Osteoblast (primary cell): ENCODE results near the gene TMC4. TPM values are rescaled to one million over a fixed set of nuclear protein-coding genes. Genes with fewer than 3 reads are reported as not detected.

Experiments
- DNase-seq: peaks from one replicate; pipeline ENCODE4 v3.0.0; 2011; ENCODE audit warnings: low spot score, mixed read lengths; ENCODE audit not compliant: insufficient read length; ENCODE audit errors: missing footprints
- H2AFZ ChIP-seq: 2 replicates; pipeline ENCODE4 v1.6.0; 2011; ENCODE audit warnings: mild to moderate bottlenecking, low read length
- H3K27ac ChIP-seq: 2 replicates; pipeline ENCODE4 v1.5.1; 2011; ENCODE audit warnings: mild to moderate bottlenecking, low read depth, low read length, moderate library complexity
- H3K27me3 ChIP-seq: 2 replicates; pipeline ENCODE4 v1.6.0; 2012; ENCODE audit warnings: mild to moderate bottlenecking, control low read depth, inconsistent platforms, low read length, moderate library complexity; ENCODE audit not compliant: insufficient read depth
- H3K36me3 ChIP-seq: 2 replicates; pipeline ENCODE4 v1.5.1; 2011; ENCODE audit warnings: mild to moderate bottlenecking, low read length, control low read depth, moderate library complexity; ENCODE audit not compliant: insufficient read depth
- H3K4me1 ChIP-seq: 2 replicates; pipeline ENCODE4 v1.5.1; 2011; ENCODE audit warnings: mild to moderate bottlenecking, low read length, control low read depth, moderate library complexity; ENCODE audit not compliant: insufficient read depth
- H3K4me2 ChIP-seq: 2 replicates; pipeline ENCODE4 v1.6.0; 2011; ENCODE audit warnings: mild to moderate bottlenecking, low read length; ENCODE audit not compliant: insufficient read depth
- H3K4me3 ChIP-seq: fragments of 200-600 bp; sonication (generic); 3 replicates; pipeline ENCODE4 v1.5.1; 2012; ENCODE audit warnings: mild to moderate bottlenecking, low read length, inconsistent platforms; ENCODE audit not compliant: insufficient read depth
- H3K79me2 ChIP-seq: 2 replicates; pipeline ENCODE4 v1.6.0; 2012; ENCODE audit warnings: mild to moderate bottlenecking, low read length, control low read depth, inconsistent platforms; ENCODE audit not compliant: insufficient read depth
- H3K9me3 ChIP-seq: 2 replicates; pipeline ENCODE4 v1.5.1; 2011; ENCODE audit warnings: low read depth, low read length, control low read depth
- H4K20me1 ChIP-seq: 2 replicates; pipeline ENCODE4 v1.6.0; 2012; ENCODE audit warnings: mild to moderate bottlenecking, low read length, control low read depth; ENCODE audit not compliant: insufficient read depth
- total RNA-seq: library from RNA; depleted of rRNA; stranded (reverse); fragments of >200 nt; gene quantifications from 2 replicates; pipeline ENCODE4 v1.2.3, GENCODE V29; 2012
- TF ChIP-seq, protein P1 (sequence below): IDR thresholded peaks from 2 replicates; pipeline ENCODE4 v1.5.1; 2011; ENCODE audit warnings: mild to moderate bottlenecking, low read depth, low read length, moderate library complexity; ENCODE audit errors: extremely low read depth

TMC4 gene
- total RNA-seq, 1 donor = 0.72 TPM

- H3K9me3 ChIP-seq = no peaks in the 10 kb centered on the region
- no peaks in the 10 kb centered on the region for H4K20me1 ChIP-seq
- H3K27me3 ChIP-seq = peaks cover 6% of the 10 kb centered on the region
- no peak overlapping the region for H3K4me3 ChIP-seq
- H3K79me2 ChIP-seq = no peaks in the 10 kb centered on the region
- TF ChIP-seq, protein P1, sequence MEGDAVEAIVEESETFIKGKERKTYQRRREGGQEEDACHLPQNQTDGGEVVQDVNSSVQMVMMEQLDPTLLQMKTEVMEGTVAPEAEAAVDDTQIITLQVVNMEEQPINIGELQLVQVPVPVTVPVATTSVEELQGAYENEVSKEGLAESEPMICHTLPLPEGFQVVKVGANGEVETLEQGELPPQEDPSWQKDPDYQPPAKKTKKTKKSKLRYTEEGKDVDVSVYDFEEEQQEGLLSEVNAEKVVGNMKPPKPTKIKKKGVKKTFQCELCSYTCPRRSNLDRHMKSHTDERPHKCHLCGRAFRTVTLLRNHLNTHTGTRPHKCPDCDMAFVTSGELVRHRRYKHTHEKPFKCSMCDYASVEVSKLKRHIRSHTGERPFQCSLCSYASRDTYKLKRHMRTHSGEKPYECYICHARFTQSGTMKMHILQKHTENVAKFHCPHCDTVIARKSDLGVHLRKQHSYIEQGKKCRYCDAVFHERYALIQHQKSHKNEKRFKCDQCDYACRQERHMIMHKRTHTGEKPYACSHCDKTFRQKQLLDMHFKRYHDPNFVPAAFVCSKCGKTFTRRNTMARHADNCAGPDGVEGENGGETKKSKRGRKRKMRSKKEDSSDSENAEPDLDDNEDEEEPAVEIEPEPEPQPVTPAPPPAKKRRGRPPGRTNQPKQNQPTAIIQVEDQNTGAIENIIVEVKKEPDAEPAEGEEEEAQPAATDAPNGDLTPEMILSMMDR = peak; percentile 80
- H3K36me3 ChIP-seq = no peaks in the 10 kb centered on the region
- no peak overlapping the region for H3K27ac ChIP-seq
- no peak overlapping the region for H2AFZ ChIP-seq
- H3K4me2 ChIP-seq = no peak overlapping the region
- DNase-seq = peak; percentile 99
- peaks cover 2% of the 10 kb centered on the region for H3K4me1 ChIP-seq
Measured at GRCh38 chr19:54168174-54168917, 4.6 kb downstream of the TMC4 start.

DNA sequence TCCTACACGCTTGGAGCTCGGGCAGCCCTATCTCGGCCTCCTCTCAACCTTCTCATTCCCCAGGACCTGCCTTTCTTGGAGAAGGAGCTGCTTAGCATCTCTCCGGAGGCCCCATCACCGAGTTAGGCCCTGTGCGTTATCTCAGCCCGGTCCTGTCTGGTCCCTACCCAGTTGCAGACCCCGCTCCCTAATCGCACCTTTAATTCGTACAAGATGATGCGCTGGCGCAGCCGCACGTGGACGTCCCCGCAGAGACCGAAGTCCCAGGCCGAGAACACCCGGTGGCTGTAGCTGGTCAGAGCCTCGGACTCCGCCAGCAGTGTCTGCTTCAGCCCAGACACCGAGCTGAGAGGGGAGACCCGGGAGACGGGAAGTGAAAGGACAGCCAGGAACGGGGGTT is 7.7 kb downstream of the TMC4 start:
- H3K4me2 ChIP-seq = no peak overlapping the region
- no peaks in the 10 kb centered on the region for H4K20me1 ChIP-seq
- no peak overlapping the region for H3K4me3 ChIP-seq
- H3K4me1 ChIP-seq = peaks cover 8% of the 10 kb centered on the region
- H3K27me3 ChIP-seq = peaks cover 6% of the 10 kb centered on the region
- no peak overlapping the region for H3K27ac ChIP-seq
- no peaks in the 10 kb centered on the region for H3K9me3 ChIP-seq
- H3K79me2 ChIP-seq = no peaks in the 10 kb centered on the region
- no peak for DNase-seq
- H3K36me3 ChIP-seq = no peaks in the 10 kb centered on the region
- H2AFZ ChIP-seq = no peak overlapping the region
- TF ChIP-seq, protein P1 = no peak

- H2AFZ ChIP-seq = no peak overlapping the region
- TF ChIP-seq, protein P1 = no peak
- no peaks in the 10 kb centered on the region for H3K9me3 ChIP-seq
- H3K4me3 ChIP-seq = no peak overlapping the region
- H4K20me1 ChIP-seq = no peaks in the 10 kb centered on the region
- peaks cover 10% of the 10 kb centered on the region for H3K4me1 ChIP-seq
- H3K4me2 ChIP-seq = no peak overlapping the region
- H3K36me3 ChIP-seq = no peaks in the 10 kb centered on the region
- peaks cover 6% of the 10 kb centered on the region for H3K27me3 ChIP-seq
- no peak for DNase-seq
- H3K79me2 ChIP-seq = no peaks in the 10 kb centered on the region
- no peak overlapping the region for H3K27ac ChIP-seq
Measured at GRCh38 chr19:54164369-54165068, 8.4 kb downstream of the TMC4 start.

DNA sequence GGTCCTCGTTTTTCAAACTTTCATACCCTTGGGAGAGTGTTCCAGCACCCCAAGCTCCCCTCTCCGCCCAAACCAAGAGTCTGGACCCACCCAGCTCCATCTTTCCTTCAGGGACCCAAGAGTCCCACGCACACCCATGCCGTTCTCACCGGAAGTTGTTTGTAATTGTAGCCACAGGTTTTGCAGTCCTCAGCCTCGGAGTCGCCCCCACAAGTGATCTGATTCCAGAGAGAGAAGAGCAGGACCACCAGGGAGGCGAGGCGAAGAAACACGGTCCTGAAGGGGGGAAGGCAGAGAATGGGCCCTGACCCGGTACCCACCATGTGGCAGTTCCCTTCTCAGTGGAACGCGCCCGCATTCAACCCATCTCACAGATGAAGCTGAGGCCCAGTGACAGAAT is 10.1 kb downstream of the TMC4 start:
- Histone ChIP-seq H3K79me2 (peaks cover 13% of the 10 kb centered on the region), H2AFZ (no peak overlapping the region), H3K4me3 (no peak overlapping the region), H3K4me1 (peaks cover 21% of the 10 kb centered on the region), H3K9me3 (no peaks in the 10 kb centered on the region), H3K36me3 (peaks cover 4% of the 10 kb centered on the region), H3K27ac (no peak overlapping the region), H3K4me2 (peak overlapping the region; percentile 48), H3K27me3 (peaks cover 6% of the 10 kb centered on the region), H4K20me1 (no peaks in the 10 kb centered on the region)
- TF ChIP-seq, protein P1 = no peak
- DNase-seq = no peak
